COR-L47 (cell line): Measurements from ENCODE around the gene ZNF66.
"Not testable (repeated sequence)": the region's sequence is repeated elsewhere in the genome, so short reads cannot be mapped to it uniquely, and the experiment has no call there.

Experiments used
- DNase-seq: peaks from one replicate; lab custom pipeline; 2025; lab: John Stamatoyannopoulos, UW

The ZNF66 gene

DNA sequence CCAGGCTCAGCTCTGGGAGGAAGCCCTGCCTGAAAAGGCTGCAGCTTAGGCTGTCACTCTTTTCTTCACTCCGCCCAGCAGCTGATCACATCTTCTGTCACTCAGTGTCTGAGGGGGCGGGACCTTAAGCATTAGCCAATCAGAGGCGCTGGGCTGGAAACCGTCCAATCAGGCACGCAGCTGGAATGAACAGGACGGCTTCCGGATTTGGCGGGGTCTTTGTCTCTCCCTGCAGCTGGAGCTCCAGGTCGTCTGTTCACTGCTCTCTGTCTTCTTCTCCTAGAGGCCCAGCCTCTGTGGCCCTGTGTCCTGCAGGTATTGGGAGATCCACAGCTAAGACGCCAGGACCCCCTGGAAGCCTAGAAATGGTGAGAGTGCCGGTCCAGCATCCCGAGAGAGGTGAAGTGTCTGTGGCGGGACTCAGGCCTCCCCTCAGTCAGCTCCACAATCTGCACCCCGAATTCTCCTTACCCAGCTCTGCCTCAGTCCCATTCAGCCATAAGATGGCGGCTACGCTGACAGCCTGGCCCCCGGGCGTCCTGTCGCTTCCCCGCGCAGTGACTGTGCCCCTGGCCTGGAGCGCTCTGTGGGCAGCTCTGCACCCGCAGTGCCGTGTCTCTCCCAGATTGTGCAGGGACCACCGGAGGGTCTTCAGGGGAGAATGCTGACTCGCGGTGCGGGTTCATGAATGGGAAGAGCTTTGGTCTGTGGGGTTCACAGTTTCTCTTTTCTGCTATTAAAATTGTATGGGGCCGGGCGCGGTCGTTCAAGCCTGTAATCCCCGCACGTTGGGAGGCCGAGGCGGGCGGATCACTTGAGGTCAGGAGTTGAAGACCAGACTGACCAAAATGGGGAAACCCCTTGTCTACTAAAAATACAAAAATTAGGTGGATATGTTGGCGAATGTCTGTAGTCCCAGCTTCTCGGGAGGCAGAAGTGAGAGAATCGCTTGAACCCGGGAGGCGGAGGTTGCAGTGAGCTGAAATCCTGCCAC is at the start of gene ZNF66:
Gene ZNF66, plus strand, starts transcription at position 222 of the 994 bp plus-strand sequence. Its CDS starts 144 bp downstream, at position 366.
- peak; percentile 95 for DNase-seq

DNA sequence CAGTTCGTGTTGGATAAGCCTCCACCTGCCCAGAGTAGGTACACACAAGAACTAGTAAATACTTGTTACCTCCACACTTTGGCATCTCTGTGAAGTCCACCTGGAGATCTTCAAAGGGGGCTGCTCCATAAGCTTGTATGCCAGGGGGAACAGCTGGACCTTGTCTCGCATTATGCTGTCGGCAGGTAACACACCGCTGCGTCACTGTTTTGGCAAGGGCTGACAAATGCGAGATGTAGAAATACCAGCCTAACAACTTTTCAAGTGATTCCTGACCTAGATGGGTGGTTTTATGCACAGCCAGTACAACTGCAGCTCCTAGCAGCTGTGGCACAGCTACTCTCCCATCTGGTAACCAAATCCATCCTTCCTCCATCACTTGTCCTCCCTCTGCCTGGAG is 25.9 kb upstream of the ZNF66 start:
- DNase-seq: not testable (repeated sequence)

DNA sequence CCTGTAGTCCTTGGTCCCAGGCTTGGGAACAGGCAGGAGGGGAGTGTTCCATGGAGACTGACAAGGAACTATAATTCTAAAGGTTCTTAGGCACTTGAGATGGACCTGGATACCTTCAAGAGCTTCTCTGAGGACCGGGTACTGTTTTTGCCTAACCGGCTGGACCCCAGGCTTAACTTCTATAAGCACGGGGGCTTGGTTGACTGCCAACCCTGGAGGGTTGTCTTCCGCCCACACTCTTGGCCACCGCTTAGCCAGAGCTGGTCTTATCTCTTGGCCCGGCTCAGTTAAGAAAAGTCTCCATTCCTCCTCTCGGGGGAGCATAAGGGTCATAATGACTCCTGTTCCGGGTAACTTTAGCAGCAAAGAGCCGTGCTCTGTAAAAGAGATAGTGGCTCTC is 23.8 kb upstream of the ZNF66 start:
- not testable (repeated sequence) for DNase-seq

DNA sequence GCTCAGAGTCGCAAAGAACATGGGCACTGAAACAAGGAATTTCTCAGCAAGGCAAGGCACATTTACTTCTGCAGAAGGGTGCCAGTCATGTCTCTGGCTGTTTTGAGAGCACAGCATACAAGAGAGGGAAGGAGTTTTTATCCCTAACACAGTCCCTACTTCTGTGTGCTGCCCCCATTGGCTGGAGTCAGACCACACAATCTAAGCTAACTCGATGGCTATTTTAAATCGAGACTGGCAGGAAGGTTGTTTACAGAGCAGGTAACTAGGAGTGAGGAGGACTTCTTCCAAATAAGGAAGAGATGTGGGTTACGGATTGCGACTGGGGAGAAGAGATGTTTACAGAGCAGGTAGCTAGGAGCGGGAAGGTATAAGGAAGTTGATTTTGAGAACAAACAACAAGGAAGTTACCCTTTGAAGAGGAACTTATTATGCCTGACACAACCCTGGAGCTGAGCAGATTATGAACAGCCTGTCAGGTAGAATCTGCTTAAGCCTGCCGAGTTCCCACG is 6.8 kb upstream of the ZNF66 start:
- DNase-seq: not testable (repeated sequence)

DNA sequence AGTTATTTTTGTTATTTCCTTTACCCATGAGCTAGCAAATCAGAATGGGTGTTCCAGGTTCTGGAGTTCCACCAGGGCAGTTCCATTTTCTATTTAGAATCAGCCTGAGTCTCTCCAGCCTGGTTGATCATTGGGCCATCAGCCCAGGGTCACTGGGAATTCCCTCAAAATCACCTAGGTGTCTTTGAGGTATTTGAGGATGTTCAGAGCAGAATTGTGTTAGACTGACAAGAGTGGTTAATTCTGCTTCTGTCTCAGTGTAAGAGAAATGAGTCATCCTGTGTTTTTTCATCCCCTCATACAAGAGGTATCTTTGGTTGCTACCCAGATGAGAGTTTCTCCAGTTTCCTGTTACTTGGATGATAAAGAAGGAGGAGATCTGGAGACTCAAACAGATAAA is 11.7 kb downstream of the ZNF66 start:
- no peak for DNase-seq

DNA sequence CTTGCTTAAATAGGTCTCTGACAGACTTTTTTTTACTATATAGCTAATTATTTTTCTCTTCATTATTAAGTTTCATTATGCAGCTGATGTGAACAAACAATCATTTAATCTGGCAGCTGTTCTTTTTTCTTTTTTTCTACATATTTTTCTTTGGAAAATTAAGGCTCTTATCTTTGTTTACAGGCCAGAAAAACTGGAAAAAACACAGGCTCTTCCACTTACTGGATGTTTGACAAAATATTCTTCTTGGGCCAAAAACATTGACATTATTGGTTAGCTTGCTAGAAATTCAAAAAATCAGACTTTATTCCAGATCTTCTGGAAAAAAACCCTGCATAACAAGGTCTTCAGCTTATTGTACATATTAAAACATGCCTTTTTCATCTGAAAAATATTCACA is 15.7 kb downstream of the ZNF66 start:
- no peak for DNase-seq

DNA sequence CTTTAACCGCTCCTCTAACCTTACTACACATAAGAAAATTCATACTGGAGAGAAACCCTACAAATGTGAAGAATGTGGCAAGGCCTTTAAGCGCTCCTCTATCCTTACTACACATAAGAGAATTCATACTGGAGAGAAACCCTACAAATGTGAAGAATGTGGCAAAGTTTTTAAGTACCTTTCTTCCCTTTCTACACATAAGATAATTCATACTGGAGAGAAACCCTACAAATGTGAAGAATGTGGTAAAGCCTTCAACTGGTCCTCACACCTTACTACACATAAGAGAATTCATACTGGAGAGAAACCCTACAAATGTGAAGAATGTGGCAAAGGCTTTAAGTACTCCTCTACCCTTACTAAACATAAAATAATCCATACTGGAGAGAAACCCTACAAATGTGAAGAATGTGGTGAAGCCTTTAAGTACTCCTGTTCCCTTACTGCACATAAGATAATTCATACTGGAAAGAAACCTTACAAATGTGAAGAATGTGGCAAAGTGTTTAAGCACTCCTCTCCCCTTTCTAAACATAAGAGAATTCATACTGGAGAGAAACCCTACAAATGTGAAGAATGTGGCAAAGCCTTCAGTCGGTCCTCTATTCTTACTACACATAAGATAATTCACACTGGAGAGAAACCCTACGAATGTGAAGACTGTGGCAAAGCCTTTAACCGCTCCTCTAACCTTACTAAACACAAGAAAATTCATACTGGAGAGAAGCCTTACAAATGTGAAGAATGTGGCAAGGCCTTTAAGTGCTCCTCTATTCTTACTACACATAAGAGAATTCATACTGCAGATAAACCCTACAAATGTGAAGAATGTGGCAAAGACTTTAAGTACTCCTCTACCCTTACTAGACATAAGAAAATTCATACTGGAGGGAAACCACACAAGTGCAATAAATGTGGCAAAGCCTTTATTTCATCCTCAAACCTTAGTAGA is 30.5 kb downstream of the ZNF66 start:
- not testable (repeated sequence) for DNase-seq

DNA sequence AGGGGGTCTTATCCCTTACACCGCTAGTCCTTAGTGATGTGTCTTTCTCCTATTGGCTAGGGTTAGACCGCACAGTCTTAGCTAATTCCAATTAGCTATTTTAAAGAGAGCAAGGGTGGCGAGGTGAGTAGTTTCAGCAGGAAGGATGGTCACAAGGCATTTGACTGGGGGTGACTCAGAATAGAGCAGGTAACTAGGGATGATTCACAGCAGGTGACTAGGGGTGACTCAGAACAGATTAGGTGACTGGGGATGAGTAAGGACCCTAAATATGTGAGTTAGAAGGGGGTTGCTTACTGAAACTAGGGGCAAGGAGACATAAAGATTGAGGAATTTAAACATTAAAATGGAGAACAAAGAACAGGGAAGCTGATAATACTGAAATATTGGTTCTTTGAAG is 64.3 kb downstream of the ZNF66 start:
- no peak for DNase-seq
